Testis (tissue), 3 donors: ENCODE results near the gene FAM210B. TPM values are rescaled to one million over a fixed set of nuclear protein-coding genes. Genes with fewer than 3 reads are reported as not detected.
"Not testable (repeated sequence)": the region's sequence is repeated elsewhere in the genome, so short reads cannot be mapped to it uniquely, and the experiment has no call there.

Experiments used
- DNase-seq: peaks from one replicate; pipeline ENCODE4 v3.0.0-alpha.2; 2019
- H3K27ac ChIP-seq, 2 donors: fragments of 200-600 bp; sonication (generic); one replicate each; pipeline ENCODE4 v1.5.1; 2019
- H3K27me3 ChIP-seq: fragments of 200-600 bp; sonication (generic); one replicate; pipeline ENCODE4 v1.5.1; 2019
- H3K36me3 ChIP-seq: fragments of 200-600 bp; sonication (generic); one replicate; pipeline ENCODE4 v1.5.1; 2017; ENCODE audit warnings: low read depth; ENCODE audit errors: missing control alignments
- H3K4me1 ChIP-seq: fragments of 200-600 bp; sonication (generic); one replicate; pipeline ENCODE4 v1.5.1; 2019
- H3K4me3 ChIP-seq, 2 donors: fragments of 200-600 bp; sonication (generic); one replicate each; pipeline ENCODE4 v1.5.1; 2017 to 2019
- H3K9me3 ChIP-seq: fragments of 200-600 bp; sonication (generic); one replicate; pipeline ENCODE4 v1.5.1; 2017
- POLR2A ChIP-seq: fragments of 450-650 bp; IDR thresholded peaks from one replicate; pipeline ENCODE4 v1.6.1; 2017; ENCODE audit warnings: antibody characterized with exemption, mild to moderate bottlenecking, moderate library complexity
- WGBS, 2 donors: methylation state at CpG; one replicate each; pipeline ENCODE4 v1.1.5; 2018; 5-methylcytosine and 5-hydroxymethylcytosine counted together
- intact Hi-C: fragments of 100-400 bp; cut with DNase I; formaldehyde crosslinking; loops from one replicate; pipeline ENCODE4 v1.15.1; 2023; ENCODE audit warnings: low total_unique reads
- polyA plus RNA-seq: library from polyadenylated mRNA; stranded (reverse); fragments of 350-450 nt; fragmentation: Illumina TruSeq; extraction: RNeasy Lipid Tissue Mini Kit (QIAGEN cat#74804); gene quantifications from one replicate; pipeline ENCODE4 v1.2.3, GENCODE V29; 2014; ENCODE audit warnings: low read depth, low replicate concordance; ENCODE audit not compliant: insufficient read depth
- total RNA-seq, 2 donors: library from RNA; depleted of rRNA; stranded (reverse); fragments of >200 nt; gene quantifications; one replicate each; pipeline ENCODE4 v1.2.3, GENCODE V29; 2016
- TF ChIP-seq, protein P1 (sequence below), 3 experiments: fragments of 450-650 bp in 2 of 3; fragments of 200-600 bp in 1 of 3; sonication (generic) in 1 of 3; IDR thresholded peaks; one replicate each; pipeline ENCODE4 v1.5.1; 2016 to 2019; ENCODE audit warnings: antibody characterized with exemption in 3 of 3, mild to moderate bottlenecking in 2 of 3, moderate library complexity in 1 of 3

The FAM210B gene
- total and polyA plus RNA-seq, 3 donors from 2014 or later = 26.7 to 33.9 (median 29.5) TPM

DNA sequence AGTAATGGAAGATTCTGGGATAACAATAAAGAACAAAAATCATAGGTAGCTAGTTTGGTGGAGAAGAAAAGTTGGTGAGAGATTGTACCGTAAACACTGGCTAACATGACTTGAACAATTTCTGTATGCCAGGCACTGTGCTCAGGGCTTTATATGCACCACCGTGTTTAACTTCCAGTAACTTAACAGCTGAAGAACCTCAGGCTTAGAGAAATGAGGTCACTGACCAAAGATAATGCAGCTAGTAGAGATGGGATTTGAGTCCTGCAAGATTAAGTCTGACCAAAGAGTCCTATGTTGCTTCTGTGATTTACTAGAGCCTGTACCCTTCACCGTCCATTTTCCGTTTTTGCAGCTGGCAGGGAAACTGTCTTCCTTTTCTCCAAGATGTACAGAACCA, 36.4 kb downstream of the FAM210B start:
- no peaks in the 10 kb centered on the region for H3K9me3 ChIP-seq
- no peak overlapping the region for H3K27ac ChIP-seq
- intact Hi-C loops = no loop called here
- H3K4me3 ChIP-seq = no peak overlapping the region
- H3K27me3 ChIP-seq = no peaks in the 10 kb centered on the region
- DNase-seq = no peak
- TF ChIP-seq, protein P1, sequence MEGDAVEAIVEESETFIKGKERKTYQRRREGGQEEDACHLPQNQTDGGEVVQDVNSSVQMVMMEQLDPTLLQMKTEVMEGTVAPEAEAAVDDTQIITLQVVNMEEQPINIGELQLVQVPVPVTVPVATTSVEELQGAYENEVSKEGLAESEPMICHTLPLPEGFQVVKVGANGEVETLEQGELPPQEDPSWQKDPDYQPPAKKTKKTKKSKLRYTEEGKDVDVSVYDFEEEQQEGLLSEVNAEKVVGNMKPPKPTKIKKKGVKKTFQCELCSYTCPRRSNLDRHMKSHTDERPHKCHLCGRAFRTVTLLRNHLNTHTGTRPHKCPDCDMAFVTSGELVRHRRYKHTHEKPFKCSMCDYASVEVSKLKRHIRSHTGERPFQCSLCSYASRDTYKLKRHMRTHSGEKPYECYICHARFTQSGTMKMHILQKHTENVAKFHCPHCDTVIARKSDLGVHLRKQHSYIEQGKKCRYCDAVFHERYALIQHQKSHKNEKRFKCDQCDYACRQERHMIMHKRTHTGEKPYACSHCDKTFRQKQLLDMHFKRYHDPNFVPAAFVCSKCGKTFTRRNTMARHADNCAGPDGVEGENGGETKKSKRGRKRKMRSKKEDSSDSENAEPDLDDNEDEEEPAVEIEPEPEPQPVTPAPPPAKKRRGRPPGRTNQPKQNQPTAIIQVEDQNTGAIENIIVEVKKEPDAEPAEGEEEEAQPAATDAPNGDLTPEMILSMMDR (IDR thresholded peaks at IDR 0.05) = no peak
- no peak for TF ChIP-seq POLR2A
- peaks cover 19% of the 10 kb centered on the region for H3K4me1 ChIP-seq
- WGBS, 2 donors = 84 to 85% methylated on average over 4 of the region's 4 CpGs
- no peaks in the 10 kb centered on the region for H3K36me3 ChIP-seq

DNA sequence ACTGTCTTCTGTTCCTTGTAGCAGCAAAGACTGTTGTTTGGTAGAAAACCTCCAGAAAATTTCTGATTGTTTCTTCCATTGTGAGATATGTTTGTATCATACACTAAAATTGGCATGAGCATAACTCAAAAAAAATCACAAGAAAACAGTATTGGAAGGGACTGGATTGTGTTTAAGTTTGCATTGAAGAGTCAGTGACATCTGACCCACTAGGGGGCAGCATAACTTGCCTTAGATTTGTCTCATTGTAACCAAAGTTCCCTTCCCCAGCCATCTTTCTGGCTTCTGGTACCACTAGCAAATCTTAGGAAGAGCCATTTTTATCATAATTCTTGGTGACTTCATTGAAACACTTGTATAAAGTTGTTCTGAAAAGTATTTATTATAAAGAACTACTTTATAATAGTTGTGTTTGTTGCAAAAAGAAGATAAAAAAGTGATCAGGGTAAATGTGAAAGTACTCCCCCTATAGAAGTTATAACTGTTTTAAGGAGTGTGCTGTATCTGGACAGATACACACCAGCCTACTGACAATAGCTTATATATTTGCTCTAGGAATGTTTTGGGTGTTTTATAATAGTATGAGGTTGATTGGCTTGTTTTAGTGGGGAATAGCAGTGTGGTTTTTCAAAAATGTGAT, 41.3 kb downstream of the FAM210B start:
- H3K27me3 ChIP-seq = no peaks in the 10 kb centered on the region
- H3K4me3 ChIP-seq = no peak overlapping the region
- intact Hi-C loops = no loop called here
- TF ChIP-seq POLR2A = no peak
- TF ChIP-seq, protein P1 (IDR thresholded peaks at IDR 0.05) = peak; percentile 67 to 85 (median 79)
- no peaks in the 10 kb centered on the region for H3K36me3 ChIP-seq
- peak; percentile 85 for DNase-seq
- H3K4me1 ChIP-seq = no peaks in the 10 kb centered on the region
- H3K27ac ChIP-seq = no peak overlapping the region
- H3K9me3 ChIP-seq = no peaks in the 10 kb centered on the region

DNA sequence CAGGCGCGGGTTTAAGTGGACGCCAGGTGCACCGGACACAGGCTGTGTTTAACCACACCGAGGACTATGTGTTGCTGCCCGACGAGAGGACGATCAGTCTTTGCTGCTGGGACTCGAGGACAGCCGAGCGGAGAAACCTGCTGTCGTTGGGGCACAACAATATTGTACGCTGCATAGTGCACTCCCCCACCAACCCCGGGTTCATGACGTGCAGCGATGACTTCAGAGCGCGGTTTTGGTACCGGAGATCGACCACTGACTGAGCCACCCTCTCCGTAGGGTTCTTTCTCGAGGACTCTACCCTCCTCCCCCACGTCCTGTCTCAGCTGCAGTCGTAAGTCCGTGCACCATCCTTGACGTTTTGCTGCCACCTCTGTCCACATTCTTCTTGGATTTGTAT, 44.7 kb downstream of the FAM210B start:
- DNase-seq = no peak
- H3K4me1 ChIP-seq = no peaks in the 10 kb centered on the region
- WGBS, 2 donors = 87 to 91% methylated on average over 26 of the region's 26 CpGs
- TF ChIP-seq POLR2A = no peak
- TF ChIP-seq, protein P1 (IDR thresholded peaks at IDR 0.05) = no peak
- intact Hi-C loops = no loop called here
- H3K9me3 ChIP-seq = no peaks in the 10 kb centered on the region
- H3K4me3 ChIP-seq = no peak overlapping the region
- H3K36me3 ChIP-seq = no peaks in the 10 kb centered on the region
- H3K27me3 ChIP-seq = no peaks in the 10 kb centered on the region
- no peak overlapping the region for H3K27ac ChIP-seq

DNA sequence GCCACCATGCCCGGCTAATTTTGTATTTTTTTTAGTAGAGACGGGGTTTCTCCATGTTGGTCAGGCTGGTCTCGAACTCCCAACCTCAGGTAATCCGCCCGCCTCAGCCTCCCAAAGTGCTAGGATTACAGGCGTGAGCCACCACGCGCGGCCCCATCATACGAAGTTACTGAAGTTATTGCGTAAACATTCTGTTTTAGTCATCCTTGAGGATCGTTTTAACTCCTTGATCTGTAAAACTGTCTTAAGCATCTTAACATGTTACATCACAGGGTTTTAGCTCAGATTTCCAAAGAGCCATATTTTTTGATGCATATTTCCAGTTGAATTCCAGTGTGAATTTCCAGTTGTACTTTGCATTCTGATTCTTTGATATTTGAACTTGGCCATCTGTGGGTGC, 46.6 kb downstream of the FAM210B start:
- H3K4me1 ChIP-seq, H3K9me3 ChIP-seq, DNase-seq, H3K27ac ChIP-seq, H3K36me3 ChIP-seq, intact Hi-C loops, H3K27me3 ChIP-seq, H3K4me3 ChIP-seq: not testable (repeated sequence)
- WGBS, 2 donors = 94 to 95% methylated on average over 12 of the region's 12 CpGs

DNA sequence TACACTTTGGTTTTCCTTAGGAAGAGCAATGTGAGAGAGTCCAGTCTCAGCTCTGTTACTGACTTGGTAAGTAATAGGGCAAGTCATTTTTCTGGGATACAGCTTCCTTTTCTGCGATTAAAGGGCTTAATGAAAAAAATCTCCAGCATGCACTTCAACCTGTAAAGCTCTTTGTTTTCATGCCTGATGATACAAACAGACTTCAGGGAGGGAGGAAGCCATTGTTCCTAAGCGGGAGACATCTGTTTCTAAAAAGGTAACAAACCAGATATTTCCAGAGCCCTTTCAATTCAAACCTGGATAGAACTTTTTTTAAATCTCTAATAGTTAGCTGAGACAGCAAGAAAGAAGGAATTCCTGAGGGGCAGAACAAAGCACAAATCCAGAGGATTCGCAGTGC, 48.1 kb downstream of the FAM210B start:
- Histone ChIP-seq H3K27me3 (no peaks in the 10 kb centered on the region), H3K36me3 (no peaks in the 10 kb centered on the region), H3K9me3 (no peaks in the 10 kb centered on the region), H3K4me1 (peaks cover 13% of the 10 kb centered on the region), H3K27ac (no peak overlapping the region), H3K4me3 (no peak overlapping the region)
- 72 to 80% methylated on average over 3 of the region's 3 CpGs for WGBS, 2 donors
- intact Hi-C loops = no loop called here
- TF ChIP-seq, protein P1 (IDR thresholded peaks at IDR 0.05) = no peak
- no peak for TF ChIP-seq POLR2A
- no peak for DNase-seq
